Anterior cingulate cortex (tissue), 58 donors: ENCODE results near the gene LDLRAD3.

Experiments used
- DNase-seq, 58 donors: peaks; one replicate each; lab custom pipeline; 2025; lab: John Stamatoyannopoulos, UW

LDLRAD3 gene

GRCh38 chr11:36278531-36279282, 334.8 kb downstream of the LDLRAD3 start:
- peak in 4 of 58 donors; percentile 24 to 38 (median 36) for DNase-seq

- DNase-seq: no peak
Measured at GRCh38 chr11:36280531-36280930, 336.7 kb downstream of the LDLRAD3 start.
